GM23338 (cell line): ENCODE measurements around the gene USP10. TPM values are rescaled to one million over a fixed set of nuclear protein-coding genes. Genes with fewer than 3 reads are reported as not detected.

Experiments used
- ATAC-seq: fragments of 200-7000 bp; cut with Tn5 transposase; 3 replicates; pipeline ENCODE4 v1.9.1; 2020
- DNase-seq: peaks from one replicate; pipeline ENCODE4 v3.0.0-alpha.2; 2015; ENCODE audit warnings: low spot score
- H2AFZ ChIP-seq: fragments of 200-600 bp; sonication (generic); 2 replicates; pipeline ENCODE4 v1.8.0; 2016; ENCODE audit warnings: antibody characterized with exemption, mild to moderate bottlenecking, moderate library complexity
- H3F3A ChIP-seq: fragments of 200-600 bp; sonication (generic); replicated peaks from 2 replicates; pipeline ENCODE4 v1.8.0; 2017; ENCODE audit warnings: antibody characterized with exemption, mixed run types, low read depth
- H3K27ac ChIP-seq: fragments of 200-600 bp; sonication (generic); 2 replicates; pipeline ENCODE4 v1.6.1; 2016; ENCODE audit warnings: low read depth
- H3K27me3 ChIP-seq: fragments of 200-600 bp; sonication (generic); 2 replicates; pipeline ENCODE4 v1.8.0; 2016; ENCODE audit warnings: mild to moderate bottlenecking, mixed run types, moderate library complexity; ENCODE audit not compliant: insufficient read depth
- H3K36me3 ChIP-seq: fragments of 200-600 bp; sonication (generic); 2 replicates; pipeline ENCODE4 v1.8.0; 2016; ENCODE audit warnings: mild to moderate bottlenecking; ENCODE audit not compliant: insufficient read depth
- H3K4me1 ChIP-seq: fragments of 200-600 bp; sonication (generic); 2 replicates; pipeline ENCODE4 v1.8.0; 2016; ENCODE audit warnings: mild to moderate bottlenecking, moderate library complexity; ENCODE audit not compliant: insufficient read depth
- H3K4me2 ChIP-seq: fragments of 200-600 bp; sonication (generic); 2 replicates; pipeline ENCODE4 v1.7.1; 2017; ENCODE audit warnings: mixed run types
- H3K4me3 ChIP-seq: fragments of 200-600 bp; sonication (generic); 2 replicates; pipeline ENCODE4 v1.6.1; 2016; ENCODE audit warnings: mixed run types
- H3K79me2 ChIP-seq: fragments of 200-600 bp; sonication (generic); replicated peaks from 2 replicates; pipeline ENCODE4 v1.8.0; 2017; ENCODE audit warnings: mild to moderate bottlenecking; ENCODE audit not compliant: insufficient read depth
- H3K9me2 ChIP-seq: fragments of 200-600 bp; sonication (generic); 2 replicates; pipeline ENCODE4 v1.8.0; 2017; ENCODE audit not compliant: insufficient read depth
- H4K20me1 ChIP-seq: fragments of 200-600 bp; sonication (generic); replicated peaks from 2 replicates; pipeline ENCODE4 v1.8.0; 2017; ENCODE audit warnings: mild to moderate bottlenecking; ENCODE audit not compliant: insufficient read depth
- H3K27ac Mint-ChIP-seq: 2 replicates; pipeline ENCODE4 v1.8.0; 2020; ENCODE audit warnings: inconsistent platforms, mild to moderate bottlenecking, moderate library complexity, mixed read lengths
- H3K27me3 Mint-ChIP-seq: 3 replicates; pipeline ENCODE4 v1.8.0; 2022; ENCODE audit warnings: low read depth, mild to moderate bottlenecking, moderate library complexity, mixed read lengths, inconsistent platforms; ENCODE audit not compliant: insufficient read depth, poor library complexity
- H3K36me3 Mint-ChIP-seq: 3 replicates; pipeline ENCODE4 v1.8.0; 2021; ENCODE audit warnings: low read depth, mild to moderate bottlenecking, inconsistent platforms, moderate library complexity, mixed read lengths
- H3K4me1 Mint-ChIP-seq: 3 replicates; pipeline ENCODE4 v1.8.0; 2020; ENCODE audit warnings: mild to moderate bottlenecking, inconsistent platforms, mixed read lengths
- H3K4me3 Mint-ChIP-seq: 3 replicates; pipeline ENCODE4 v1.8.0; 2021; ENCODE audit warnings: moderate library complexity, mild to moderate bottlenecking, inconsistent platforms, mixed read lengths
- H3K9me3 Mint-ChIP-seq: 3 replicates; pipeline ENCODE4 v1.8.0; 2020; ENCODE audit warnings: moderate library complexity, mild to moderate bottlenecking, inconsistent platforms, mixed read lengths
- ETS1 ChIP-seq: IDR thresholded peaks from 2 replicates; pipeline ENCODE4 v1.6.1; 2016; ENCODE audit warnings: antibody characterized with exemption
- EZH2phosphoT487 ChIP-seq: fragments of 200-600 bp; sonication (generic); IDR thresholded peaks from one replicate; pipeline ENCODE4 v1.8.1; 2018; ENCODE audit warnings: antibody characterized with exemption; ENCODE audit not compliant: unreplicated experiment
- NANOG ChIP-seq: IDR thresholded peaks from 2 replicates; pipeline ENCODE4 v1.6.1; 2016; ENCODE audit warnings: antibody characterized with exemption, borderline replicate concordance
- POLR2AphosphoS5 ChIP-seq: IDR thresholded peaks from 2 replicates; pipeline ENCODE4 v1.6.1; 2016; ENCODE audit warnings: antibody characterized with exemption, low read depth
- REST ChIP-seq: IDR thresholded peaks from one replicate; pipeline ENCODE4 v1.6.1; 2018; ENCODE audit warnings: antibody characterized with exemption; ENCODE audit not compliant: unreplicated experiment
- STAT1 ChIP-seq: IDR thresholded peaks from one replicate; pipeline ENCODE4 v1.6.1; 2016; ENCODE audit warnings: antibody characterized with exemption; ENCODE audit not compliant: unreplicated experiment
- ZNF114 ChIP-seq: fragments of 250-450 bp; sonication (Bioruptor Pico); IDR thresholded peaks from 2 replicates; pipeline ENCODE4 v1.5.0; 2020; ENCODE audit warnings: mild to moderate bottlenecking, moderate library complexity
- ZNF331 ChIP-seq: fragments of 250-450 bp; sonication (Bioruptor Pico); IDR thresholded peaks from 2 replicates; pipeline ENCODE4 v1.5.0; 2020; ENCODE audit warnings: low read depth, mild to moderate bottlenecking, moderate library complexity
- ZNF462 ChIP-seq: fragments of 250-450 bp; sonication (Bioruptor Pico); IDR thresholded peaks from 2 replicates; pipeline ENCODE4 v1.5.0; 2020; ENCODE audit warnings: mild to moderate bottlenecking, moderate library complexity
- polyA plus RNA-seq: library from polyadenylated mRNA; unstranded; fragments of >200 nt; fragmentation: Nextera tagmentation; extraction: Ambion mirVana; gene quantifications from 2 replicates; pipeline ENCODE4 v1.2.1, GENCODE V29; 2016
- total RNA-seq: library from RNA; depleted of rRNA; stranded (reverse); fragments of >200 nt; shearing (Covaris generic); gene quantifications from 2 replicates; pipeline ENCODE4 v1.2.3, GENCODE V29; 2014

USP10 gene
- total and polyA plus RNA-seq, 2 experiments from 2014 or later = 158 to 194 TPM

- TF ChIP-seq STAT1 (no peak), ZNF114 (CRISPR knock-in tag) (no peak), EZH2phosphoT487 (no peak), REST (no peak), NANOG (no peak), ETS1 (no peak), POLR2AphosphoS5 (no peak)
Observed at GRCh38 chr16:84677017-84677803, 22.6 kb upstream of the USP10 start (continued).

GRCh38 chr16:84677849-84678248 is 22.0 kb upstream of the USP10 start:
- Histone ChIP-seq H3K27ac (no peak overlapping the region), H3F3A (no peaks in the 10 kb centered on the region; the same call in 1 of the 2 replicates), H3K9me2 (peaks cover 4% of the 10 kb centered on the region; the same call in 1 of the 2 replicates), H3K36me3 (no peaks in the 10 kb centered on the region), H3K4me1 (peaks cover 7% of the 10 kb centered on the region), H3K4me3 (no peak overlapping the region), H3K79me2 (no peaks in the 10 kb centered on the region), H2AFZ (peak overlapping the region; percentile 80), H4K20me1 (no peaks in the 10 kb centered on the region), H3K27me3 (no peaks in the 10 kb centered on the region), H3K4me2 (0 out of 2 replicates have a peak overlapping the region, but pooled peaks have one; percentile 23)
- Mint-ChIP-seq H3K27me3 (peaks cover 4% of the 10 kb centered on the region), H3K4me1 (peaks cover 17% of the 10 kb centered on the region), H3K36me3 (no peaks in the 10 kb centered on the region), H3K4me3 (no peak overlapping the region; the same call in 2 of the 3 replicates), H3K9me3 (no peaks in the 10 kb centered on the region), H3K27ac (no peak overlapping the region)
- peak; percentile 23 for ATAC-seq
- no peak for DNase-seq
- no peak for TF ChIP-seq NANOG
- no peak for TF ChIP-seq STAT1
- no peak for TF ChIP-seq EZH2phosphoT487
- TF ChIP-seq ZNF331 = no peak
- TF ChIP-seq REST = no peak
- no peak for TF ChIP-seq ZNF462
